Brain microvascular endothelial cell (primary cell): ENCODE data around the gene DPF1.
A peak's percentile ranks its signal among the peaks of the same experiment; 100 is the strongest.

Experiments
- DNase-seq: peaks from one replicate; pipeline ENCODE4 v3.0.0-alpha.2; 2020
- H3K27ac ChIP-seq: fragments of 250-450 bp; sonication (Bioruptor Pico); 2 replicates; pipeline ENCODE4 v1.5.1; 2020; ENCODE audit warnings: mild to moderate bottlenecking, moderate library complexity
- H3K27me3 ChIP-seq: fragments of 250-450 bp; sonication (Bioruptor Pico); replicated peaks from 2 replicates; pipeline ENCODE4 v1.5.1; 2020; ENCODE audit warnings: mild to moderate bottlenecking
- H3K36me3 ChIP-seq: fragments of 250-450 bp; sonication (Bioruptor Pico); replicated peaks from 2 replicates; pipeline ENCODE4 v1.5.1; 2020; ENCODE audit warnings: mild to moderate bottlenecking
- H3K4me3 ChIP-seq: 2 replicates; pipeline ENCODE4 v1.5.1; 2011; ENCODE audit warnings: low read depth, mild to moderate bottlenecking, control low read depth, low read length, moderate library complexity
- in situ Hi-C: cut with HindIII; loops from 2 replicates; pipeline ENCODE4 v1.10.0; 2017; ENCODE audit warnings: low sequenced_read_pairs, low pct_ligation_motif_present
- TF ChIP-seq, protein P1 (sequence below): IDR thresholded peaks from 2 replicates; pipeline ENCODE4 v1.5.1; 2011; ENCODE audit warnings: low read depth, mild to moderate bottlenecking, moderate library complexity, low read length, control low read depth, inconsistent platforms; ENCODE audit errors: missing control alignments

DPF1 gene

DNA sequence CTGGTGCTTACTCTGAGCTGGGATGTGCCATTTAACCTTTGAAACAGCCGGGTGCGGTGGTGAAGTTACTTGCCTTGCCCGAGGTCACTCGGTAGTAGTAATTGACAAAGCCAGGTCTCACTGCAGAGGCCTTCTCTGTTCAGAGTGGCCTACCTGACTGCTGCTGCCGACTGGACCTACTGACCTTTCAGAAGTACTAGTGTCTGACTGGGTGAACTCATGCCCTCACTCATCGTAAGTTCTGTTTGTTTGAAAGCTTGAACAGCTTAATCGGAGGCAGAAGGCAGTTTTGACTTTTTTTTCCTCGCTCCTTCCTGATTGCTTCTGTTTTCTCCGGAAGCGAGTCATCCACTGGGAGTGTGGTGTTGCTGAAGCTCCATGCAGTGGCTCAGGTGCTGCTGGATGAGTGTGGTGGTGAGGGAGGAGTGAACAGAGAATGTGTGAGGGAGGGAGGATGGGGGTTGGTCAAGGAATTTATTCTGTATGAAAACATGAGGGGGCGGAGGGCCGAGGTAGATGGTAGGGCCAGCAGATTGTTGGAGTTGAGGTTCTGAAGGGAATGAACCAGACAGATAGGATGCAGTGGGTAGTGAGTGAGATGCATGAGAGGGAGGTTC is 43.1 kb upstream of the DPF1 start:
- Histone ChIP-seq H3K36me3 (no peaks in the 10 kb centered on the region), H3K27ac (no peak overlapping the region), H3K27me3 (no peaks in the 10 kb centered on the region), H3K4me3 (no peak overlapping the region)
- DNase-seq: peak; percentile 47
- in situ Hi-C loops: no loop called here
- TF ChIP-seq, protein P1, sequence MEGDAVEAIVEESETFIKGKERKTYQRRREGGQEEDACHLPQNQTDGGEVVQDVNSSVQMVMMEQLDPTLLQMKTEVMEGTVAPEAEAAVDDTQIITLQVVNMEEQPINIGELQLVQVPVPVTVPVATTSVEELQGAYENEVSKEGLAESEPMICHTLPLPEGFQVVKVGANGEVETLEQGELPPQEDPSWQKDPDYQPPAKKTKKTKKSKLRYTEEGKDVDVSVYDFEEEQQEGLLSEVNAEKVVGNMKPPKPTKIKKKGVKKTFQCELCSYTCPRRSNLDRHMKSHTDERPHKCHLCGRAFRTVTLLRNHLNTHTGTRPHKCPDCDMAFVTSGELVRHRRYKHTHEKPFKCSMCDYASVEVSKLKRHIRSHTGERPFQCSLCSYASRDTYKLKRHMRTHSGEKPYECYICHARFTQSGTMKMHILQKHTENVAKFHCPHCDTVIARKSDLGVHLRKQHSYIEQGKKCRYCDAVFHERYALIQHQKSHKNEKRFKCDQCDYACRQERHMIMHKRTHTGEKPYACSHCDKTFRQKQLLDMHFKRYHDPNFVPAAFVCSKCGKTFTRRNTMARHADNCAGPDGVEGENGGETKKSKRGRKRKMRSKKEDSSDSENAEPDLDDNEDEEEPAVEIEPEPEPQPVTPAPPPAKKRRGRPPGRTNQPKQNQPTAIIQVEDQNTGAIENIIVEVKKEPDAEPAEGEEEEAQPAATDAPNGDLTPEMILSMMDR: no peak

DNA sequence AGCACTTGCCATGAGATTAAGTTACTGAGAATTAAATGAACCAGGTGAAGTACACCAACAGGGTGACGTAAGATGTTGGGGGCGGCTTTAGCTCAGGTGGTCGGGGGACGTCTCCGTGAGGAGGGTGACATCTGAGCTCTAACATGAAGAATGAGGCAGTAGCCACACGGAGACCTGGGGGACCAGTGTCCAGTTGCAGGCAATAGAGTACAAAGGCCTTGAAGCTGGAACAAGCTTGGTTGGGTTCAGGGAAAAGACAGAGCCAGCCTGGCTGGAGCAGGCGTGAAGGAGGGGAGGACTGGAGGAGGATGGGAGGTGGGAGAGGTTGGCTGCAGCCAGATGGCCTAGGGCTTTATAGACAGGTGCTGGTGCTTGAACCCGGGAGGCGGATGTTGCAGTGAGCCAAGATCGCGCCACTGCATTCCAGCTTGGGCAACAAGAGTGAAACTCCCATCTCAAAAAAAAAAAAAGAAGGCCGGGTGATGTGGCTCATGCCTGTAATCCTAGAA is 42.0 kb upstream of the DPF1 start:
- Histone ChIP-seq H3K4me3 (no peak overlapping the region), H3K27ac (no peak overlapping the region), H3K27me3 (no peaks in the 10 kb centered on the region), H3K36me3 (no peaks in the 10 kb centered on the region)
- in situ Hi-C loops: no loop called here
- TF ChIP-seq, protein P1: no peak
- no peak for DNase-seq

- in situ Hi-C loops: no loop called here
- no peak overlapping the region for H3K27ac ChIP-seq
- no peak overlapping the region for H3K4me3 ChIP-seq
Observed at GRCh38 chr19:38265213-38265861, 41.3 kb upstream of the DPF1 start.

DNA sequence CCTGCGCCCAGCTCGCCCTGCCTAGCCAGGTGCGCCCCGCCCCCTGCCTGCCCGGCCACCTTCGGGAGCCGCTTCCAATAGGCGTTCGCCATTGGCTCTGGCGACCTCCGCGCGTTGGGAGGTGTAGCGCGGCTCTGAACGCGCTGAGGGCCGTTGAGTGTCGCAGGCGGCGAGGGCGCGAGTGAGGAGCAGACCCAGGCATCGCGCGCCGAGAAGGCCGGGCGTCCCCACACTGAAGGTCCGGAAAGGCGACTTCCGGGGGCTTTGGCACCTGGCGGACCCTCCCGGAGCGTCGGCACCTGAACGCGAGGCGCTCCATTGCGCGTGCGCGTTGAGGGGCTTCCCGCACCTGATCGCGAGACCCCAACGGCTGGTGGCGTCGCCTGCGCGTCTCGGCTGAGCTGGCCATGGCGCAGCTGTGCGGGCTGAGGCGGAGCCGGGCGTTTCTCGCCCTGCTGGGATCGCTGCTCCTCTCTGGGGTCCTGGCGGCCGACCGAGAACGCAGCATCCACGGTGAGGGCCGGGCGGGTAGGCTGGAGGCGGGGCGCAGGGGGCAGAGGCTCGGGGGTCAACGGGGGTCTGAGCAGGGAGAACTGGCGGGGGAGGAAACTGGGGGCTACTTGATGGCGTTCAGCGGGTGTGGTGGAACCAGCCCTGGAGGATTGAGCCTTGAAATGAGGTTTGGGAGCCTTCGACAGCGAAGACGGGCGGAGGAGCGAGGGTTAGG is 40.6 kb upstream of the DPF1 start, which contains the start of gene SPINT2:
TSS of gene SPINT2 (plus strand) at position 88 of the 727 bp plus-strand sequence. CDS start at position 408, 320 bp downstream.
- TF ChIP-seq, protein P1: no peak
- Histone ChIP-seq H3K27me3 (no peaks in the 10 kb centered on the region), H3K36me3 (no peaks in the 10 kb centered on the region), H3K27ac (no peak within 1 kb of the TSS), H3K4me3 (peak within 1 kb of the TSS; percentile 47)
- no peak for DNase-seq
- in situ Hi-C loops: no loop called here

More at GRCh38 chr19:38265213-38265861, 41.3 kb upstream of the DPF1 start:
- Histone ChIP-seq H3K36me3 (no peaks in the 10 kb centered on the region), H3K27me3 (no peaks in the 10 kb centered on the region)
- TF ChIP-seq, protein P1: no peak
- DNase-seq: no peak

GRCh38 chr19:38263689-38264485 is 39.9 kb upstream of the DPF1 start:
- in situ Hi-C loops: no loop called here
- peak; percentile 63 for DNase-seq
- Histone ChIP-seq H3K27ac (no peak overlapping the region), H3K4me3 (peak overlapping the region; percentile 47), H3K27me3 (no peaks in the 10 kb centered on the region), H3K36me3 (no peaks in the 10 kb centered on the region)
- TF ChIP-seq, protein P1: no peak
